T-helper 1 cell treated with Interleukin-12 subunit alpha and Interleukin-12 subunit beta and Interleukin-4 antibody, amounts not matched to agents 30 μg/mL and 1 μg/mL, for 36 hours (primary cell): ENCODE measurements around the gene BBS4.
"Not testable (repeated sequence)": the region's sequence is repeated elsewhere in the genome, so short reads cannot be mapped to it uniquely, and the experiment has no call there.

Source experiments
- H3K27ac Mint-ChIP-seq: one replicate; pipeline ENCODE4 v1.8.0; 2021; ENCODE audit warnings: mild to moderate bottlenecking, mixed read lengths
- H3K27me3 Mint-ChIP-seq: one replicate; pipeline ENCODE4 v1.8.0; 2021; ENCODE audit warnings: low read depth, mixed read lengths
- H3K36me3 Mint-ChIP-seq: one replicate; pipeline ENCODE4 v1.8.0; 2021; ENCODE audit warnings: low read depth, mixed read lengths
- H3K4me1 Mint-ChIP-seq: one replicate; pipeline ENCODE4 v1.8.0; 2021; ENCODE audit warnings: low read depth, mixed read lengths
- H3K4me3 Mint-ChIP-seq: one replicate; pipeline ENCODE4 v1.8.0; 2021; ENCODE audit warnings: mild to moderate bottlenecking, moderate library complexity, mixed read lengths
- H3K9me3 Mint-ChIP-seq: one replicate; pipeline ENCODE4 v1.8.0; 2021; ENCODE audit warnings: mixed read lengths

Gene BBS4

DNA sequence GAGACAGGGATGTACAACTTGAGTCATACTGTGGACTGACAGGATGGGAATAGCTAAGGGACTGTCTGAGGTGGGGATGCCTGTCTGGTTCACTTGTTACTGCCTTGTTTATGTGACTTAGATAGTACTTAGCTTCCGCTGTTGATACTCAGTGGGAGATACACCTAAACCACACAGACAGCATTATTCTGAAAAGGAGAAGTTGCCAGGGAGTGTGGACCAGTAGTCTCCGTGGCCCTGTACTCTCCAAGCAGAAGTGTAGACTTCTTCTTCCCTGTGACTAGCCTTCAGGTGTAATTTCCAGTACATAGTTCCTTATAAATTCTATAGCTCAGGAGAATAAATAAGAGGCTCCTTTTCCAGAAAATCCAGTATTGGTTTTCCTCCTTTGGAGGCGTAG is 5.1 kb upstream of the BBS4 start:
- Mint-ChIP-seq H3K9me3 (no peaks in the 10 kb centered on the region), H3K27ac (no peak overlapping the region), H3K4me1 (peaks cover 10% of the 10 kb centered on the region), H3K36me3 (no peaks in the 10 kb centered on the region), H3K27me3 (peaks cover 24% of the 10 kb centered on the region), H3K4me3 (no peak overlapping the region)

DNA sequence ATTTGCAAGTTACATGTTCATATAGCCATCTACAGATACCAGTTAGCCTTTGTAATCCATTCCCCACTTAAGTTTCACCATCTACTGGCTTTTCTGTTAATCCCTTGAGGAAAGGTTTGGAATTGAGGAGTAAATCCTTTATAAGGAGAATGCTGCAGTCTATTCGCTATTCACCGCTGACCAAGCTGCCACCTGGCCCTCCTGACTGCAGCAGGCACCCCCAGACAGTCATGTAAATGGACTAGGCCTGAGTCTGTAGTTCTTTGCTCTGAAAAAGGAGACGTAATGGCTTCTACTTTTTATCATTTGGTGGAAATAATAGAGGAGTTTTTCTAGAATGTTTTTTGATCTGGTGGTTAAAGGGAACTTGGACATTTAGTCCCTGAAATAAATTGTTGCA is 3.2 kb upstream of the BBS4 start:
- Mint-ChIP-seq H3K27me3 (peaks cover 15% of the 10 kb centered on the region), H3K27ac (no peak overlapping the region), H3K9me3 (no peaks in the 10 kb centered on the region), H3K4me3 (no peak overlapping the region), H3K4me1 (peaks cover 19% of the 10 kb centered on the region), H3K36me3 (peaks cover 2% of the 10 kb centered on the region)

DNA sequence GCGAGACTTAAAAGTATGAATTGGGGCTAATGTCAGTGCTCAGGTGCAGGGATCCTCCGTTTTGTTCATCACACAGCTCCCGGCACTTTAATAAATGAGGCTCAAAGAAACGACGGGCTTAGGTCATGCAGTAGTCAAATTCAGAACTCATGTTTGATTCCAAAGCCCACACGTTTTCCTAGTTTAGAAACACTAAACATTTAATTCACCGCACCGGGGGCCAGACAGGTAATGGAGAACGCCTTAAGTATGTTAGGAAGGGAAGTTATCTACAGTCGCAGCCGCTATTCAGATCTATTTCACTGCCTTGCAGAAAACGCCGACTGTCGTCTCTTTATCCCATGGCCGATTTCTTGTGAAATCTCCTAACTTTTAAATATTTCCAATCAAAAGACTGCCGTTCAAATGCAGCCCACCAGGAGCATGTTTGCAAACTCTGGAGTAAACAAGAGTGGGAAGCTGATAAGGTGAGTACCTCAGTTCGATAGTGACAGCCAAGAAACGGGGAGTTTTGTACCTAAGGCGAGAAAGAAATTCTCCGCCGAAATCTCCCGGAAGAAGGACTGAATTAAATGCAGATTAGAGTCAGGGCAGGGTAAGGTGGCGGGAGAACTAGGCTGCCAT is 594 bp upstream of the BBS4 start:
- Mint-ChIP-seq H3K4me1 (peaks cover 19% of the 10 kb centered on the region), H3K4me3 (peak overlapping the region; percentile 97), H3K27me3 (no peaks in the 10 kb centered on the region), H3K9me3 (no peaks in the 10 kb centered on the region), H3K36me3 (peaks cover 2% of the 10 kb centered on the region), H3K27ac (peak overlapping the region; percentile 94)

DNA sequence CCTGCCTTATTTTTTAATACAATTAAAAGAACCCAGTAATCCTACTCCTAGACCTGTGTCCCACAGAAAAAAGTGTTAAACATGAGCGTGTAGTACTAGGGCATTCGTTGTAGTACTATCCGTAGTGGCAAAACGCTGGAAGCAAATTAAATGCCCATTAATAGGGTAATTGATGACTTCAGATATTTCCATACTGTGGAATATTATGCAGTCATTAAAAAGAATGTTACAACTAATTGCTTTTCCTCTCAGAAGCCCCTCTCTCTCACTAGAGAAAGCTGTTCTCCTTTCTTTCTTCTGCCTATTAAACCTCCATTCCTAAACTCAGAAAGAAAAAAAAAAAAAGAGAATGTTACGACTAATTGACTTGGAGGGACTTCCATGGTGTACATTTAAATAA is 2.7 kb downstream of the BBS4 start:
- Mint-ChIP-seq H3K4me3 (no peak overlapping the region), H3K4me1 (peaks cover 17% of the 10 kb centered on the region), H3K27me3 (no peaks in the 10 kb centered on the region), H3K27ac (no peak overlapping the region), H3K36me3 (peaks cover 2% of the 10 kb centered on the region), H3K9me3 (no peaks in the 10 kb centered on the region)

DNA sequence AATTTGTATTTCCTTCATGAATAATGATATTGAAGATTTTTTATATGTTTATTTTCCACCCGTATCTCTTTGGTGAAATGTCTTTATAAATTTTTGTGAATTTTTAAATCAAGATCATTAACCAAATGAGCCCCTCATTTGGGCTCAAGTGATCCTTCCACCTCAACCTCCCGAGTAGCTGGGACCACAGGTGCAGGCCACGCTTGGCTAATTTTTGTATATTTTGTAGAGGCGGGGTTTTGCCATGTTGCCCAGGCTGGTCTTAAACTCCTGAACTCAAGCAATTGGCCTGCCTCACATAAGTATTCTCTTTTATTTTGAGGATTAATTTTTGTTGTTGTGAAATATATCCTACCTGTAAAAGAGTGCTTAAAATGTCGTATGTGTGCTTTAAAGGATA is 4.9 kb downstream of the BBS4 start:
- Mint-ChIP-seq H3K4me3 (no peak overlapping the region), H3K4me1 (peaks cover 10% of the 10 kb centered on the region), H3K9me3 (no peaks in the 10 kb centered on the region), H3K36me3 (peaks cover 6% of the 10 kb centered on the region), H3K27ac (no peak overlapping the region), H3K27me3 (no peaks in the 10 kb centered on the region)

DNA sequence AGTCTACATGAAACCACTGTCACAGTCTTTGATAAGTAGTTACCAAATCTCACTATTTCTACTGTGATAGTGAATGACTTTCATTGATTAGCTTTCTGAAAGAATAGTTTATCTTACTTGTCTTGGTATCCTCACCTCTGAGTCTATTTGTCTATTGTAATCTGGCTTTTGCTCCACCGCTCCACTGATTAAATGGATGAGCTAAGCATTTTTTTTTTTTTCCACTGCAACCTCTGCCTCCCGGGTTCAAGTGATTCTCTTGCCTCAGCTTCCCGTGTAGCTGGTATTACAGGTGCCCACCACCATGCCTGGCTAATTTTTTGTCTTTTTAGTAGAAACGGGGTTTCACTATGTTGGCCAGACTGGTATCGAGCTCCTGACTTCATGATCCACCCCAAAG is 12.9 kb downstream of the BBS4 start:
- Mint-ChIP-seq H3K9me3 (no peaks in the 10 kb centered on the region), H3K4me1 (peaks cover 2% of the 10 kb centered on the region), H3K4me3 (no peak overlapping the region), H3K27ac (no peak overlapping the region), H3K36me3 (peaks cover 4% of the 10 kb centered on the region), H3K27me3 (no peaks in the 10 kb centered on the region)

DNA sequence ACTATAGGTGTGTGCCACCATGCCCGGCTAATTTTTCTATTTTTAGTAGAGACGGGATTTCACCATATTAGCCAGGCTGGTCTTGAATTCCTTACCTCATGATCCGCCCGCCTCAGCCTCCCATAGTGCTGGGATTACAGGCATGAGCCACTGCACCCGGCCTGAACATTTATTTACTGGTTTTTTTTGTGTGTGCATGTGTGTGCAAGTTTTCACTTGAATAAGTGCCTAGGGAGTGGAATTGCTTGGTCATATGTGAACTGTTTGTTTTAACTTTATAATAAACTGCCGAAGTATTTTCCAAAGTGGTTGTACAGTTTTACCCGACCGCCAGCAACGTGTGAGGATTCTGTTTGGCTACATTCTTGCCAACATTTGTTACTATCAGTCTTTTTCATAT is 14.1 kb downstream of the BBS4 start:
- Mint-ChIP-seq H3K27ac (no peak overlapping the region), H3K4me1 (no peaks in the 10 kb centered on the region), H3K27me3 (no peaks in the 10 kb centered on the region), H3K36me3 (peaks cover 3% of the 10 kb centered on the region), H3K9me3 (no peaks in the 10 kb centered on the region), H3K4me3 (no peak overlapping the region)

DNA sequence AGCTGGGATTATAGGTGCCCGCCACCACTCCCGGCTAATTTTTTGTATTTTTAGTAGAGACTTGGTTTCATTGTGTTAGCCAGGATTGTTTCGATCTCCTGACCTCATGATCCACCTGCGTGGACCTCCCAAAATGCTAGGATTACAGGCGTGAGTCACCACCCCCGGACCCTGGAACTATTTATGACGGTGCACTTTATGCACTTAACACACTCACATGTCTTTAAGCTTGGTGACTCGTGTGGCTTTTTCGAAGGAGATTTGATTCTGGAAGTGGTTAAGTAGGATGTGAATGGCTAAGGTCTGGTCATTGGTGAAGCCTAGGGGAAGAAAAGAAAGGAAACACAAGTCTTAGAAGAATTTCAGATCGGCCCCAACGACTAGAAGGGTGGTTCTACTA is 20.3 kb downstream of the BBS4 start:
- Mint-ChIP-seq H3K4me3 (no peak overlapping the region), H3K9me3 (no peaks in the 10 kb centered on the region), H3K36me3 (no peaks in the 10 kb centered on the region), H3K4me1 (no peaks in the 10 kb centered on the region), H3K27me3 (no peaks in the 10 kb centered on the region), H3K27ac (no peak overlapping the region)

DNA sequence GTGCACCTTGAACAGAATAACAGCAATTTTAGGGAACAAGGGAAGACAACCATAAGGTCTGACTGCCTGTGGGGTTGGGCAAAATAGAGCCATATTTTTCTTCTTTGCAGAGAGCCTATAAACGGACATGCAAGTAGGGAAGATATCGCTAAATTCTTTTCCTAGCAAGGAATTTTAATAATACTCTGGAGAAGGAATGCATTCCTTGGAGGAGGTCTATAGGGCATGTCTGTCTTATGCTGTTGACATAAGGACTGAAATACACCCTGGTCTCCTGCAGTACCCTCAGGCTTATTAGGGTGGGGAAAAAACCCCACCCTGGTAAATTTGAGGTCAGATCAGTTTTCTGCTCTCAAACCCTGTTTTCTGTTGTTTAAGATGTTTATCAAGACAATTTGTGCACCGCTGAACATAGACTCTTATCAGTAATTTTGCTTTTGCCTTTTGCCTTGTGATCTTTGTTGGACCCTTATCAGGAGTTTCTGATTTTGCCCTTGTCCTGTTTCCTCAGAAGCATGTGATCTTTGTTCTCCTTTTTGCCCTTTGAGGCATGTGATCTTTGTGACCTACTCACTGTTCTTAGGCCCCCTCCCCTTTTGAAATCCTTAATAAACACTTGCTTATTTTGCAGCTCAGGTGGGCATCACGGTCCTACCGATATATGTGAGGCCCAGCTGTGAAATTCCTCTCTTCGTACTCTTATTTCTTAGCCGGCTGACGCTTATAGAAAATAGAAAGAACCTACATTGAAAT is 22.7 kb downstream of the BBS4 start:
- H3K27ac Mint-ChIP-seq, H3K36me3 Mint-ChIP-seq, H3K4me3 Mint-ChIP-seq, H3K9me3 Mint-ChIP-seq, H3K4me1 Mint-ChIP-seq, H3K27me3 Mint-ChIP-seq: not testable (repeated sequence)

DNA sequence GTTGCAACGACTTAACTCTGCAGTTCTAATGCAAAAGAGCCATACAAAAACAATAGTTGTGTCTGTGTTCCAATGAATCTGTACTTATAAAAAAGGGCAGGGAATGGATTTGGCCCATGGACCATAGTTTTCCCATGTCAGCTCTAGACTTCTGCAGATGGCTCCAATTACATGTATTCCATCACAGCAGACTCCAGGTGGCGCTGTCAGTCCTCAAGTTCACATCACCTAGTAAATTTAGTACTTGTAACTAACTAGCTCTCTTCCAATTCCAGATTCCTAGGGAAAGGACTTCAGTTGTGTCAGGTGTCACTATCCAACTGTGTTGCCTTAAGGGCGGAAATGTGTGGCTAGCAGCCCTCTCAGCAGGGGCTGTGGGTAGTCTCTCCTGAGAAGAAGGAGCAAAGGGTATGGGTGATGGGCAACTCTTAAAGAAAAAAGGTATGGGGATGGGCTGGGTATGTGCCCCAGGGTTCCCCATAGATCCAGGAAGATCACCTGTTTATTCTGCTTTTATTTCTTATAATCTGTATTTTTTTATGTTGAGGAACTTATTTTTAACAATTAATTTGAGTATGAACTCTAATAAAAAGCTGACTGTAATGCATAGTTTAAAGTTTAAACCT is 36.2 kb downstream of the BBS4 start:
- H3K4me1 Mint-ChIP-seq = peaks cover 3% of the 10 kb centered on the region
- H3K27ac Mint-ChIP-seq = no peak overlapping the region
- H3K36me3 Mint-ChIP-seq = peaks cover 1% of the 10 kb centered on the region

DNA sequence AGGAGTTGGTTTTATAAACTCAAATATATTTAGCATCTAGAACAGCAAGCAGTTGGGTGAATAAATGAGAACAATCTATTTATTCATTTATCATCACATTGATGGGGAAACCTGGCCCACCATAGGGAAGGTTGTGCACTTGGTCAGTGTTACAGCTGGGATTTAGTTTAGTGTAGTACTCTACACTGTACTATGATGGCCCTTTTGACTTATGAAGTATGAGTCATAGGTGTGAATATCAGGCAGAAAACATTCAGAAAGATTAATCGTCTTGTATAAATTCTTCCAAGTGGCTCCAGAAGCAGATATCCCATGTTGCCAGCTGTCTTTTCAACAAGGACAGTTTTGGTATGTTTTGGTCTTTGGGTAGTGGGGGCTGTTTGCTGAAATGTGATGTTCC is 38.0 kb downstream of the BBS4 start:
- H3K4me3 Mint-ChIP-seq = no peak overlapping the region
- peaks cover 1% of the 10 kb centered on the region for H3K36me3 Mint-ChIP-seq
- peaks cover 3% of the 10 kb centered on the region for H3K4me1 Mint-ChIP-seq
- no peaks in the 10 kb centered on the region for H3K27me3 Mint-ChIP-seq
- H3K9me3 Mint-ChIP-seq = no peaks in the 10 kb centered on the region
- no peak overlapping the region for H3K27ac Mint-ChIP-seq

More for the DNA sequence above, 36.2 kb downstream of the BBS4 start:
- H3K9me3 Mint-ChIP-seq = no peaks in the 10 kb centered on the region
- H3K4me3 Mint-ChIP-seq = no peak overlapping the region
- no peaks in the 10 kb centered on the region for H3K27me3 Mint-ChIP-seq

DNA sequence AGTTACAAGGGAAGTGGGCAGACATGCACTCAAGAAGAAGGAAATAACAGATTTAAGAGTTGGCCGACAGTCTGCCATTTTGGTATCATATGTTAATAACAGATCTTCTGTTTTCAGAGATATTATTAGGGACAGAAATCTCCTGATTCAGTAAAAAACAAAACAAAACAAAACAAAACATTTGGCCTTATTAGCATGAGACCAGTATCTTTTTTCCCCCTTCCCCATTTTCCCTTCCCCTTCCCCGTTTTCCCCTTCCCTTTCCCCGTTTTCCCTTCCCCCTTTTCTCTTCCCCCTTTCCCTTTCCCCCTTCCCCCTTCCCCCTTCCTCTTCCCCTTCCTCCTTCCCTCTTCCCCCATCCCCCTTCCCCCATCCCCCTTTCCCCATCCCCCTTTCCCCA is 39.4 kb downstream of the BBS4 start:
- H3K9me3 Mint-ChIP-seq = no peaks in the 10 kb centered on the region
- H3K4me3 Mint-ChIP-seq = no peak overlapping the region
- no peak overlapping the region for H3K27ac Mint-ChIP-seq
- no peaks in the 10 kb centered on the region for H3K27me3 Mint-ChIP-seq
- peaks cover 3% of the 10 kb centered on the region for H3K4me1 Mint-ChIP-seq
- H3K36me3 Mint-ChIP-seq = peaks cover 3% of the 10 kb centered on the region

DNA sequence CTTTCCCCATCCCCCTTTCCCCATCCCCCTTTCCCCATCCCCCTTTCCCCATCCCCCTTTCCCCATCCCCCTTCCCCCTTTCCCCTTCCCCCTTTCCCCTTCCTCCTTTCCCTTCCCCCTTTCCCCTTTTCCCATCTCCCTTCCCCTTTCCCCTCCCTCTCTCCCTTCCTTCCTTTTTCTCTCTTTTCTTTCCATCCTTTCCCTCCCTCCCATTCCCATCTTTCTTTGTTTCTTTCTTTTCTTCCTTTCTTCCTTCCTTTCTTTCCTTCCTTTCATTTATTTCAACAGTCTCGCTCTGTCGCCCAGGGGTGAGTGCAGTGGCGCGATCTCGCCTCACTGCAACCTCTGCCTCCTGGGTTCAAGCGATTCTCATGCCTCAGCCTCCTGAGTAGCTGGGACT is 39.8 kb downstream of the BBS4 start:
- H3K36me3 Mint-ChIP-seq, H3K9me3 Mint-ChIP-seq, H3K4me1 Mint-ChIP-seq, H3K27ac Mint-ChIP-seq, H3K27me3 Mint-ChIP-seq, H3K4me3 Mint-ChIP-seq: not testable (repeated sequence)

DNA sequence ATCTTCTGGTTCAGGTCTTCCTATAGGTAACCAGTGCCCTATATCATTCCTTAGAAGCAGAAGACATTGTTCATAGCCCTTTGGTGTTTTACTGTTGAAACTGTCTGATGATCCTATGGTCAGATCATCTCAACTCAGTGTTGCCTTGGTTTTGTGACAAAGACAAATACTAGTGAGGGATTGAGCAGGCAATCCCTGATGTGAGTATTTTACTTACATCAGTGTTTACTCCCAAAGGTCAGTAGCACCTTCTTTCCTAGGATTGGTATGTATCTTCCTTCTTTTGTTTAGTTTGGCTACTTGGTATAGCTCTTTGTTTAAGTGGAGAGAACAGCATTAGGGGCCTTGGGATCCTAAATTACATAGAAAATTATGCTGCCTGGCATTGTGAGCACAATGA is 41.1 kb downstream of the BBS4 start:
- Mint-ChIP-seq H3K27me3 (no peaks in the 10 kb centered on the region), H3K36me3 (peaks cover 12% of the 10 kb centered on the region), H3K9me3 (no peaks in the 10 kb centered on the region), H3K4me1 (peaks cover 2% of the 10 kb centered on the region), H3K27ac (no peak overlapping the region), H3K4me3 (no peak overlapping the region)

DNA sequence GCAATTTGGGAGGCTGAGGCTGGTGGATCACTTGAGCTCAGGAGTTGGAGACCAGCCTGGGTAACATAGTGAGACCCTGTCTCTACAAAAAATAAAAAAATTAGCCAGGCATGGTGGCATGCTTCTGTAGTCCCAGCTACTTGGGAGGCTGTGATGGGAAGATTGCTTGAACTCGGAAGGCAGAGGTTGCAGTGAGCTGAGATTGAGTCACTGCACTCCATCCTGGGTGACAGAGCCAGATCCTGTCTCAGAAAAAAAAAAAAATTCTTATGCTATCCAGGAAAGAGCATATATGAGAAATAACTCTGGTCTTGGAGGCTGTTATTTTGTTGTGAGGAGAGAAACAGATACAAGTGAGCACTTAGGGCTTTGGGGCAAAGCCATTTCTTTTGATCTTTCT is 42.2 kb downstream of the BBS4 start:
- not testable (repeated sequence) for H3K4me3 Mint-ChIP-seq, H3K27me3 Mint-ChIP-seq, H3K9me3 Mint-ChIP-seq, H3K27ac Mint-ChIP-seq, H3K4me1 Mint-ChIP-seq
- H3K36me3 Mint-ChIP-seq = peaks cover 13% of the 10 kb centered on the region
